ENCODE results near the gene TRIM27. TPM values are rescaled to one million over a fixed set of nuclear protein-coding genes. Genes with fewer than 3 reads are reported as not detected.
A peak's percentile ranks its signal among the peaks of the same experiment; 100 is the strongest.

The TRIM27 gene
- total and polyA plus RNA-seq, 10 of the 15 experiments (the other 5 are each of a cell fraction or from before 2014, with no cell fraction given), result 18.5 to 74.7 (median 58.0) TPM

DNA sequence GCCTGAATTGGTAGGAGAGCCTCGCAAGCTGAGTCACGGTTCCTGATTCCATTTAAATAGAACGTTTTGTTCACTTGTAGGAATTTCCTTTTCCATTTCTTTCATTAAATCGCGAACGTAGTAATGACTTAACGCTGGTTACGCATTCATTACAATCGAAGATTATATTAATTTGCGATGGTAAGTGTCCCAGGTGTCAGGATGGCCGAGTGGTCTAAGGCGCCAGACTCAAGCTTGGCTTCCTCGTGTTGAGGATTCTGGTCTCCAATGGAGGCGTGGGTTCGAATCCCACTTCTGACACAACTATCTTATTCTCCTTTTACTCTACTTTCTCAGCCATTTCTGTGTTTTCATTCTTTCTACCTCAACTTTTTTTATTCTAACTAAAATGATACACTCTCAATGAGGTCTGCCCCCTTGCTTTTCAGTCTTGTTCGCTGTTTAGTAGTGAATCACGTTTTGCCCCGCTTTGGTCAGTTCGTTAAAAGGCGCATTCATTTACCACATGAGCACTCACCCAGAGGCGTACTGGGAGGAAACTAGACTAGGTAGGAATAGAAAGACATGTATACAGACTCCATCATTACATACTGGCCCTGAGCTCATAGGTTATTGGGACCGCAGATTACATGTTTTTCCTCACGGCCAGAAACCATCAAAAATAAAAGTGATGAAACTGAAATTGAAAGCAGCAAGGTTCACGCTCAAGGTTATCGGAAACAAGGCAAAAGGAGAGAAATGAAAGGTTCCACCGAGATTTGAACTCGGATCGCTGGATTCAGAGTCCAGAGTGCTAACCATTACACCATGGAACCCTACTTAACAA lies 17.3 kb upstream of the TRIM27 start (continued):
- no peak for TF ChIP-seq ETV6 (conservative IDR thresholded peaks at IDR 0.05 in 1 of 2, IDR thresholded peaks at IDR 0.05 in 1 of 2; ENCODE audit: borderline replicate concordance in 1 of 2, low read depth in 1 of 2)
- no peak for TF ChIP-seq GATAD2B (conservative IDR thresholded peaks at IDR 0.05; ENCODE audit: low read depth)
- no peak for TF ChIP-seq HDGF (IDR thresholded peaks at IDR 0.05)
- TF ChIP-seq, protein P1, sequence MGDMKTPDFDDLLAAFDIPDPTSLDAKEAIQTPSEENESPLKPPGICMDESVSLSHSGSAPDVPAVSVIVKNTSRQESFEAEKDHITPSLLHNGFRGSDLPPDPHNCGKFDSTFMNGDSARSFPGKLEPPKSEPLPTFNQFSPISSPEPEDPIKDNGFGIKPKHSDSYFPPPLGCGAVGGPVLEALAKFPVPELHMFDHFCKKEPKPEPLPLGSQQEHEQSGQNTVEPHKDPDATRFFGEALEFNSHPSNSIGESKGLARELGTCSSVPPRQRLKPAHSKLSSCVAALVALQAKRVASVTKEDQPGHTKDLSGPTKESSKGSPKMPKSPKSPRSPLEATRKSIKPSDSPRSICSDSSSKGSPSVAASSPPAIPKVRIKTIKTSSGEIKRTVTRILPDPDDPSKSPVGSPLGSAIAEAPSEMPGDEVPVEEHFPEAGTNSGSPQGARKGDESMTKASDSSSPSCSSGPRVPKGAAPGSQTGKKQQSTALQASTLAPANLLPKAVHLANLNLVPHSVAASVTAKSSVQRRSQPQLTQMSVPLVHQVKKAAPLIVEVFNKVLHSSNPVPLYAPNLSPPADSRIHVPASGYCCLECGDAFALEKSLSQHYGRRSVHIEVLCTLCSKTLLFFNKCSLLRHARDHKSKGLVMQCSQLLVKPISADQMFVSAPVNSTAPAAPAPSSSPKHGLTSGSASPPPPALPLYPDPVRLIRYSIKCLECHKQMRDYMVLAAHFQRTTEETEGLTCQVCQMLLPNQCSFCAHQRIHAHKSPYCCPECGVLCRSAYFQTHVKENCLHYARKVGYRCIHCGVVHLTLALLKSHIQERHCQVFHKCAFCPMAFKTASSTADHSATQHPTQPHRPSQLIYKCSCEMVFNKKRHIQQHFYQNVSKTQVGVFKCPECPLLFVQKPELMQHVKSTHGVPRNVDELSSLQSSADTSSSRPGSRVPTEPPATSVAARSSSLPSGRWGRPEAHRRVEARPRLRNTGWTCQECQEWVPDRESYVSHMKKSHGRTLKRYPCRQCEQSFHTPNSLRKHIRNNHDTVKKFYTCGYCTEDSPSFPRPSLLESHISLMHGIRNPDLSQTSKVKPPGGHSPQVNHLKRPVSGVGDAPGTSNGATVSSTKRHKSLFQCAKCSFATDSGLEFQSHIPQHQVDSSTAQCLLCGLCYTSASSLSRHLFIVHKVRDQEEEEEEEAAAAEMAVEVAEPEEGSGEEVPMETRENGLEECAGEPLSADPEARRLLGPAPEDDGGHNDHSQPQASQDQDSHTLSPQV (IDR thresholded peaks at IDR 0.05), result no peak
- peak; percentile 8; the same call in 1 of the 2 replicates for TF ChIP-seq JUNB (IDR thresholded peaks at IDR 0.05)
- TF ChIP-seq ZSCAN29 (IDR thresholded peaks at IDR 0.05), result peak; percentile 98
- TF ChIP-seq, protein P2, sequence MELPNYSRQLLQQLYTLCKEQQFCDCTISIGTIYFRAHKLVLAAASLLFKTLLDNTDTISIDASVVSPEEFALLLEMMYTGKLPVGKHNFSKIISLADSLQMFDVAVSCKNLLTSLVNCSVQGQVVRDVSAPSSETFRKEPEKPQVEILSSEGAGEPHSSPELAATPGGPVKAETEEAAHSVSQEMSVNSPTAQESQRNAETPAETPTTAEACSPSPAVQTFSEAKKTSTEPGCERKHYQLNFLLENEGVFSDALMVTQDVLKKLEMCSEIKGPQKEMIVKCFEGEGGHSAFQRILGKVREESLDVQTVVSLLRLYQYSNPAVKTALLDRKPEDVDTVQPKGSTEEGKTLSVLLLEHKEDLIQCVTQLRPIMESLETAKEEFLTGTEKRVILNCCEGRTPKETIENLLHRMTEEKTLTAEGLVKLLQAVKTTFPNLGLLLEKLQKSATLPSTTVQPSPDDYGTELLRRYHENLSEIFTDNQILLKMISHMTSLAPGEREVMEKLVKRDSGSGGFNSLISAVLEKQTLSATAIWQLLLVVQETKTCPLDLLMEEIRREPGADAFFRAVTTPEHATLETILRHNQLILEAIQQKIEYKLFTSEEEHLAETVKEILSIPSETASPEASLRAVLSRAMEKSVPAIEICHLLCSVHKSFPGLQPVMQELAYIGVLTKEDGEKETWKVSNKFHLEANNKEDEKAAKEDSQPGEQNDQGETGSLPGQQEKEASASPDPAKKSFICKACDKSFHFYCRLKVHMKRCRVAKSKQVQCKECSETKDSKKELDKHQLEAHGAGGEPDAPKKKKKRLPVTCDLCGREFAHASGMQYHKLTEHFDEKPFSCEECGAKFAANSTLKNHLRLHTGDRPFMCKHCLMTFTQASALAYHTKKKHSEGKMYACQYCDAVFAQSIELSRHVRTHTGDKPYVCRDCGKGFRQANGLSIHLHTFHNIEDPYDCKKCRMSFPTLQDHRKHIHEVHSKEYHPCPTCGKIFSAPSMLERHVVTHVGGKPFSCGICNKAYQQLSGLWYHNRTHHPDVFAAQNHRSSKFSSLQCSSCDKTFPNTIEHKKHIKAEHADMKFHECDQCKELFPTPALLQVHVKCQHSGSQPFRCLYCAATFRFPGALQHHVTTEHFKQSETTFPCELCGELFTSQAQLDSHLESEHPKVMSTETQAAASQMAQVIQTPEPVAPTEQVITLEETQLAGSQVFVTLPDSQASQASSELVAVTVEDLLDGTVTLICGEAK (IDR thresholded peaks at IDR 0.05; ENCODE audit: borderline replicate concordance), result peak; percentile 72
